Endometrial microvascular endothelial cells (primary cell): ENCODE results near the gene GUCY1A2. TPM values are rescaled to one million over a fixed set of nuclear protein-coding genes. Genes with fewer than 3 reads are reported as not detected.
"Not testable (repeated sequence)": the region's sequence is repeated elsewhere in the genome, so short reads cannot be mapped to it uniquely, and the experiment has no call there.

ENCODE experiments used
- in situ Hi-C: cut with HindIII; loops from 2 replicates; pipeline ENCODE4 v1.10.0; 2017; ENCODE audit warnings: low sequenced_read_pairs, low pct_unique_long_range_greater_than_20kb; ENCODE audit errors: inconsistent ontology term
- total RNA-seq: library from RNA; depleted of rRNA; stranded (reverse); fragments of >200 nt; gene quantifications from one replicate; pipeline ENCODE4 v1.2.3, GENCODE V29; 2015; ENCODE audit errors: inconsistent ontology term

The GUCY1A2 gene
- total RNA-seq, 1 donor from 2014 or later = 0.28 TPM

- in situ Hi-C loops = no loop called here
Observed at GRCh38 chr11:106959800-106960199, 58.5 kb downstream of the GUCY1A2 start.

- in situ Hi-C loops = no loop called here
Observed at GRCh38 chr11:106959386-106959785, 58.9 kb downstream of the GUCY1A2 start.

- in situ Hi-C loops = no loop called here
Observed at GRCh38 chr11:106958517-106959248, 59.6 kb downstream of the GUCY1A2 start.

GRCh38 chr11:106957030-106957482 is 61.2 kb downstream of the GUCY1A2 start:
- in situ Hi-C loops = no loop called here

GRCh38 chr11:106950067-106950491 is 68.2 kb downstream of the GUCY1A2 start:
- in situ Hi-C loops = no loop called here

GRCh38 chr11:106943089-106943488 is 75.2 kb downstream of the GUCY1A2 start:
- in situ Hi-C loops = no loop called here

GRCh38 chr11:106939157-106939556 is 79.1 kb downstream of the GUCY1A2 start:
- in situ Hi-C loops = no loop called here

GRCh38 chr11:106937111-106937510 is 81.2 kb downstream of the GUCY1A2 start:
- in situ Hi-C loops = no loop called here

GRCh38 chr11:106925245-106925644 is 93.0 kb downstream of the GUCY1A2 start:
- in situ Hi-C loops = no loop called here

GRCh38 chr11:106920899-106921509 is 97.3 kb downstream of the GUCY1A2 start:
- in situ Hi-C loops = no loop called here

- in situ Hi-C loops = no loop called here
Observed at GRCh38 chr11:106917973-106918372, 100.3 kb downstream of the GUCY1A2 start.

- in situ Hi-C loops = no loop called here
Observed at GRCh38 chr11:106914409-106914808, 103.9 kb downstream of the GUCY1A2 start.

GRCh38 chr11:106913141-106913540 is 105.1 kb downstream of the GUCY1A2 start:
- in situ Hi-C loops = no loop called here

- in situ Hi-C loops = no loop called here
Observed at GRCh38 chr11:106904826-106905225, 113.5 kb downstream of the GUCY1A2 start.

- in situ Hi-C loops = no loop called here
Observed at GRCh38 chr11:106889718-106890117, 128.6 kb downstream of the GUCY1A2 start.

GRCh38 chr11:106888386-106888785 is 129.9 kb downstream of the GUCY1A2 start:
- in situ Hi-C loops = no loop called here

- in situ Hi-C loops = not testable (repeated sequence)
Observed at GRCh38 chr11:106883693-106884092, 134.6 kb downstream of the GUCY1A2 start.

- in situ Hi-C loops = no loop called here
Observed at GRCh38 chr11:106879832-106880546, 138.3 kb downstream of the GUCY1A2 start.

GRCh38 chr11:106879029-106879428 is 139.2 kb downstream of the GUCY1A2 start:
- in situ Hi-C loops = no loop called here

GRCh38 chr11:106875013-106875412 is 143.3 kb downstream of the GUCY1A2 start:
- in situ Hi-C loops = no loop called here
